HEK293 (cell line): ENCODE measurements around the gene CT45A1.

Experiments used
- BCL6B ChIP-seq: fragments of 450-650 bp; formaldehyde crosslinking; IDR thresholded peaks from 2 replicates; pipeline ENCODE4 v1.5.1; 2017; ENCODE audit warnings: missing biosample characterization, missing genetic modification characterization
- CTCF ChIP-seq: fragments of 450-650 bp; formaldehyde crosslinking; IDR thresholded peaks from 2 replicates; pipeline ENCODE4 v1.5.1; 2016; ENCODE audit warnings: missing biosample characterization, missing genetic modification characterization
- YY1 ChIP-seq: fragments of 450-650 bp; formaldehyde crosslinking; IDR thresholded peaks from 2 replicates; pipeline ENCODE4 v1.5.1; 2018; ENCODE audit warnings: missing biosample characterization, missing genetic modification characterization
- ZBTB20 ChIP-seq: fragments of 450-650 bp; formaldehyde crosslinking; IDR thresholded peaks from 2 replicates; pipeline ENCODE4 v1.5.1; 2016; ENCODE audit warnings: missing biosample characterization, missing genetic modification characterization
- ZFP37 ChIP-seq: fragments of 450-650 bp; formaldehyde crosslinking; IDR thresholded peaks from 2 replicates; pipeline ENCODE4 v1.5.1; 2016; ENCODE audit warnings: missing biosample characterization, missing genetic modification characterization
- ZNF146 ChIP-seq: fragments of 450-650 bp; formaldehyde crosslinking; IDR thresholded peaks from 2 replicates; pipeline ENCODE4 v1.5.1; 2016; ENCODE audit warnings: missing biosample characterization, missing genetic modification characterization
- ZNF184 ChIP-seq: fragments of 450-650 bp; IDR thresholded peaks from 2 replicates; pipeline ENCODE4 v1.5.1; 2018; ENCODE audit warnings: missing biosample characterization, mild to moderate bottlenecking, missing genetic modification characterization
- ZNF274 ChIP-seq, 2 experiments: fragments of 200-500 bp in 1 of 2; fragments of 450-650 bp in 1 of 2; sonication (Bioruptor generic) in 1 of 2; formaldehyde crosslinking in 1 of 2; IDR thresholded peaks; 2 replicates each; pipeline versions ENCODE4 v1.5.1 to v1.6.1; 2014 to 2016; ENCODE audit warnings: borderline replicate concordance in 1 of 2, inconsistent platforms in 1 of 2, low read length in 1 of 2, missing biosample characterization in 1 of 2, missing genetic modification characterization in 1 of 2
- ZNF335 ChIP-seq: fragments of 450-650 bp; formaldehyde crosslinking; conservative IDR thresholded peaks from 2 replicates; pipeline ENCODE4 v1.5.1; 2016; ENCODE audit warnings: missing biosample characterization, missing genetic modification characterization
- ZNF501 ChIP-seq: fragments of 450-650 bp; formaldehyde crosslinking; IDR thresholded peaks from 2 replicates; pipeline ENCODE4 v1.5.1; 2016; ENCODE audit warnings: missing biosample characterization, missing genetic modification characterization
- ZNF701 ChIP-seq: fragments of 450-650 bp; formaldehyde crosslinking; IDR thresholded peaks from 2 replicates; pipeline ENCODE4 v1.5.1; 2016; ENCODE audit warnings: missing biosample characterization, missing genetic modification characterization
- ZSCAN5A ChIP-seq: fragments of 450-650 bp; formaldehyde crosslinking; IDR thresholded peaks from 2 replicates; pipeline ENCODE4 v1.5.1; 2016; ENCODE audit warnings: missing biosample characterization, missing genetic modification characterization

- no peak for TF ChIP-seq CTCF
- no peak for TF ChIP-seq ZNF701
- TF ChIP-seq ZFP37 (tag by site-specific recombination) = no peak
- no peak for TF ChIP-seq YY1 (tag by site-specific recombination)
- TF ChIP-seq ZNF146 = no peak
- TF ChIP-seq ZNF335 (tag by site-specific recombination) = no peak
- no peak for TF ChIP-seq ZNF184 (tag by site-specific recombination)
- no peak for TF ChIP-seq ZBTB20
- no peak for TF ChIP-seq BCL6B
- TF ChIP-seq ZNF501 (tag by site-specific recombination) = no peak
- no peak for TF ChIP-seq ZNF274 (IDR thresholded peaks at IDR 0.05; ENCODE audit: low read length)
- TF ChIP-seq ZNF274 (tag by site-specific recombination; IDR thresholded peaks at IDR 0.05; ENCODE audit: borderline replicate concordance) = no peak
- TF ChIP-seq ZSCAN5A = no peak
Observed at GRCh38 chrX:135695471-135695870, 18.0 kb upstream of the CT45A1 start.
